Measurements from ENCODE around the gene IQGAP2. TPM values are rescaled to one million over a fixed set of nuclear protein-coding genes. Genes with fewer than 3 reads are reported as not detected.
"Not testable (repeated sequence)": the region's sequence is repeated elsewhere in the genome, so short reads cannot be mapped to it uniquely, and the experiment has no call there.

Gene IQGAP2
- total and polyA plus RNA-seq, 3 experiments from 2014 or later: 51.4 to 70.5 (median 62.5) TPM

DNA sequence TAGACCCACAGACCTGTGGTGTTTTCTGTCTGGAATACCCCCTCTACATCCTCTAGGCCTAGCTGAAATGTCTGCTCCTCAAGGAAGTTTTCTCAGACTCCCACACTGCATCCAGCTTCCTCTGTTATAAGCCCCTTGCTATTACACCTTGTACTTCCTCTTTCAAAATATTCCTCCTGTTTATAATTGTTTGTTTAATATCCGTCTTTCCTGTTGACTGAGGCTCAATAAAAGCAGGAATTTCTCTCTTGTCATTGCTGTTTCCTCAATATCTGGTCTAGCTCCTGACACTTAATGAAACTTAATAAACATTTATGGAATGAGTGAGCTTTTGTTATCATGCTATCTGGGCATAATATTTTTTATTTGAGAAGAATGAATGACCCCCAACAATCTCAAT lies 34.1 kb upstream of the IQGAP2 start:
- Histone ChIP-seq H3K9me3 (ENCODE audit: low read length) (no peaks in the 10 kb centered on the region), H3K27me3 (ENCODE audit: insufficient read depth, low read length, poor library complexity, severe bottlenecking) (no peaks in the 10 kb centered on the region), H3K4me3 (ENCODE audit: low read length) (no peak overlapping the region), H3K36me3 (ENCODE audit: insufficient read depth, low read length) (no peaks in the 10 kb centered on the region), H3K4me1 (ENCODE audit: insufficient read depth, low read length) (no peaks in the 10 kb centered on the region), H3K27ac (ENCODE audit: low read depth, low read length) (no peak overlapping the region)
- POLR2A ChIA-PET: no interaction called here
- H3K9me3 Mint-ChIP-seq: no peaks in the 10 kb centered on the region
- CTCF ChIA-PET: interaction anchor here (0.8 kb wide), 1 partner anchor 14 kb away, joined by 5 read pairs; no protein-coding TSS in a partner anchor
- no peak overlapping the region for H3K4me3 Mint-ChIP-seq
- peaks cover 0 to 3% of the 10 kb centered on the region in 2 donors for H3K27me3 Mint-ChIP-seq
- H3K27ac Mint-ChIP-seq: no peak overlapping the region
- DNase-seq: no peak
- H3K36me3 Mint-ChIP-seq: no peaks in the 10 kb centered on the region
- peaks cover 0 to 7% (median 2%) of the 10 kb centered on the region in 3 donors for H3K4me1 Mint-ChIP-seq

- not testable (repeated sequence) for H3K36me3 Mint-ChIP-seq; DNase-seq; H3K4me1 ChIP-seq (ENCODE audit: insufficient read depth, low read length); H3K4me1 Mint-ChIP-seq; H3K4me3 Mint-ChIP-seq; H3K27me3 ChIP-seq (ENCODE audit: insufficient read depth, low read length, poor library complexity, severe bottlenecking); H3K36me3 ChIP-seq (ENCODE audit: insufficient read depth, low read length); H3K27ac ChIP-seq (ENCODE audit: low read depth, low read length); H3K4me3 ChIP-seq (ENCODE audit: low read length); H3K9me3 ChIP-seq (ENCODE audit: low read length); H3K27me3 Mint-ChIP-seq; H3K9me3 Mint-ChIP-seq
- H3K27ac Mint-ChIP-seq: peak overlapping the region in 1 of 8 donors; percentile 60
- CTCF ChIA-PET: interaction anchor here (0.5 to 0.8 kb wide), 2 partner anchors 13 to 121 kb away, joined by 4 to 5 read pairs; no protein-coding TSS in a partner anchor
- POLR2A ChIA-PET: interaction anchor here (0.7 kb wide), 1 partner anchor 18 kb away, joined by 4 read pairs; no protein-coding TSS in a partner anchor
Observed at GRCh38 chr5:76369668-76370067, 33.4 kb upstream of the IQGAP2 start.

- Histone ChIP-seq H3K27me3 (ENCODE audit: insufficient read depth, low read length, poor library complexity, severe bottlenecking) (no peaks in the 10 kb centered on the region), H3K4me1 (ENCODE audit: insufficient read depth, low read length) (no peaks in the 10 kb centered on the region), H3K27ac (ENCODE audit: low read depth, low read length) (no peak overlapping the region), H3K9me3 (ENCODE audit: low read length) (no peaks in the 10 kb centered on the region), H3K36me3 (ENCODE audit: insufficient read depth, low read length) (no peaks in the 10 kb centered on the region), H3K4me3 (ENCODE audit: low read length) (no peak overlapping the region)
- H3K4me1 Mint-ChIP-seq: peaks cover 0 to 9% (median 3%) of the 10 kb centered on the region in 3 donors
- POLR2A ChIA-PET: no interaction called here
- H3K4me3 Mint-ChIP-seq: no peak overlapping the region
- no peaks in the 10 kb centered on the region for H3K9me3 Mint-ChIP-seq
- H3K27ac Mint-ChIP-seq: no peak overlapping the region
- no peak for DNase-seq
- H3K27me3 Mint-ChIP-seq: peaks cover 0 to 1% of the 10 kb centered on the region in 2 donors
- CTCF ChIA-PET: no interaction called here
- no peaks in the 10 kb centered on the region for H3K36me3 Mint-ChIP-seq
Observed at GRCh38 chr5:76371960-76372322, 31.1 kb upstream of the IQGAP2 start.

- H3K36me3 Mint-ChIP-seq: no peaks in the 10 kb centered on the region
- no peak overlapping the region for H3K4me3 ChIP-seq (ENCODE audit: low read length)
Observed at GRCh38 chr5:76372323-76373054, 30.6 kb upstream of the IQGAP2 start.

GRCh38 chr5:76376148-76376865 lies 26.8 kb upstream of the IQGAP2 start:
- Histone ChIP-seq H3K27me3 (ENCODE audit: insufficient read depth, low read length, poor library complexity, severe bottlenecking) (no peaks in the 10 kb centered on the region), H3K9me3 (ENCODE audit: low read length) (no peaks in the 10 kb centered on the region), H3K4me1 (ENCODE audit: insufficient read depth, low read length) (peaks cover 10% of the 10 kb centered on the region), H3K27ac (ENCODE audit: low read depth, low read length) (no peak overlapping the region), H3K4me3 (ENCODE audit: low read length) (no peak overlapping the region), H3K36me3 (ENCODE audit: insufficient read depth, low read length) (no peaks in the 10 kb centered on the region)
- peaks cover 31 to 34% (median 32%) of the 10 kb centered on the region in 3 donors for H3K4me1 Mint-ChIP-seq
- DNase-seq: no peak
- H3K9me3 Mint-ChIP-seq: no peaks in the 10 kb centered on the region
- peaks cover 0 to 2% (median 0%) of the 10 kb centered on the region in 3 donors for H3K36me3 Mint-ChIP-seq
- H3K27me3 Mint-ChIP-seq: peaks cover 0 to under 1% of the 10 kb centered on the region in 2 donors
- H3K27ac Mint-ChIP-seq: no peak overlapping the region
- CTCF ChIA-PET: interaction anchor here (1.3 to 1.7 kb wide), 3 partner anchors 14 to 168 kb away, joined by 3 to 6 read pairs (median 5); no protein-coding TSS in a partner anchor
- POLR2A ChIA-PET: no interaction called here
- no peak overlapping the region for H3K4me3 Mint-ChIP-seq

More at GRCh38 chr5:76372323-76373054, 30.6 kb upstream of the IQGAP2 start:
- Mint-ChIP-seq H3K9me3 (no peaks in the 10 kb centered on the region), H3K4me1 (peaks cover 0 to 9% (median 3%) of the 10 kb centered on the region in 3 donors), H3K27ac (peak overlapping the region in 1 of 8 donors; percentile 32), H3K4me3 (no peak overlapping the region), H3K27me3 (peaks cover 0 to 1% of the 10 kb centered on the region in 2 donors)
- CTCF ChIA-PET: no interaction called here
- Histone ChIP-seq H3K4me1 (ENCODE audit: insufficient read depth, low read length) (no peaks in the 10 kb centered on the region), H3K27me3 (ENCODE audit: insufficient read depth, low read length, poor library complexity, severe bottlenecking) (no peaks in the 10 kb centered on the region), H3K9me3 (ENCODE audit: low read length) (no peaks in the 10 kb centered on the region), H3K36me3 (ENCODE audit: insufficient read depth, low read length) (no peaks in the 10 kb centered on the region), H3K27ac (ENCODE audit: low read depth, low read length) (peak overlapping the region; percentile 22)
- DNase-seq: no peak
- POLR2A ChIA-PET: no interaction called here

GRCh38 chr5:76376866-76377230 lies 26.2 kb upstream of the IQGAP2 start:
- H3K4me3 ChIP-seq (ENCODE audit: low read length): no peak overlapping the region
- Mint-ChIP-seq H3K9me3 (no peaks in the 10 kb centered on the region), H3K27me3 (no peaks in the 10 kb centered on the region), H3K27ac (peak overlapping the region in 1 of 8 donors; percentile 22), H3K4me3 (no peak overlapping the region), H3K36me3 (peaks cover 0 to 2% (median 0%) of the 10 kb centered on the region in 3 donors), H3K4me1 (peaks cover 31 to 34% (median 32%) of the 10 kb centered on the region in 3 donors)
- no peak overlapping the region for H3K27ac ChIP-seq (ENCODE audit: low read depth, low read length)
- DNase-seq: no peak
- ChIA-PET POLR2A (no interaction called here), CTCF (interaction anchor here (1.3 kb wide), 1 partner anchor 39 kb away, joined by 5 read pairs; no protein-coding TSS in a partner anchor)
- H3K9me3 ChIP-seq (ENCODE audit: low read length): no peaks in the 10 kb centered on the region
- peaks cover 10% of the 10 kb centered on the region for H3K4me1 ChIP-seq (ENCODE audit: insufficient read depth, low read length)
- no peaks in the 10 kb centered on the region for H3K27me3 ChIP-seq (ENCODE audit: insufficient read depth, low read length, poor library complexity, severe bottlenecking)
- H3K36me3 ChIP-seq (ENCODE audit: insufficient read depth, low read length): no peaks in the 10 kb centered on the region

GRCh38 chr5:76378355-76378754 lies 24.7 kb upstream of the IQGAP2 start:
- Histone ChIP-seq H3K4me3 (ENCODE audit: low read length) (no peak overlapping the region), H3K4me1 (ENCODE audit: insufficient read depth, low read length) (peaks cover 15% of the 10 kb centered on the region), H3K36me3 (ENCODE audit: insufficient read depth, low read length) (no peaks in the 10 kb centered on the region), H3K9me3 (ENCODE audit: low read length) (no peaks in the 10 kb centered on the region), H3K27ac (ENCODE audit: low read depth, low read length) (no peak overlapping the region), H3K27me3 (ENCODE audit: insufficient read depth, low read length, poor library complexity, severe bottlenecking) (no peaks in the 10 kb centered on the region)
- ChIA-PET POLR2A (no interaction called here), CTCF (no interaction called here)
- Mint-ChIP-seq H3K9me3 (no peaks in the 10 kb centered on the region), H3K27me3 (no peaks in the 10 kb centered on the region), H3K4me3 (peak overlapping the region in 2 of 7 donors; percentile 0 to 76), H3K27ac (peak overlapping the region in 4 of 8 donors; percentile 9 to 68 (median 36)), H3K4me1 (peaks cover 36 to 46% (median 44%) of the 10 kb centered on the region in 3 donors), H3K36me3 (peaks cover 0 to 2% (median 0%) of the 10 kb centered on the region in 3 donors)
- no peak for DNase-seq

DNA sequence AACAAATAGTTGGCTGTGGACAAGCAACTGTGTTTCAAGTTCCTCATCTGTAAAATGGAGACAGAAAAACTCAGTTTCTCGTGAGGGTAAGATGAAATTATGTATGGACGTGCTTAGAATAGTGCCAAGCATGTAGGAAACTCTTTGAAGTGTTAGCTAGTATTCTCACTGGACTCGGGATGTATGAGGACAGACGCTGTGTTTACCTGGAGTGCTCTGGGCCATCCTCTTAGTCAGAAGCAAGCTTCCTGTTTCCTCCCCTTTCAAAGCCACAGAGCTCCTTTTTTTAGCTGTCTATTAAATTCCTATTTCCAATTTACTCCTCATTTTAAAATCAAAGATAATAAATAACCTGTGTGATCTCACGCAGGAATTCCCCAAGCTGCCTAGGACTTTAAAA lies 23.8 kb upstream of the IQGAP2 start:
- Histone ChIP-seq H3K4me1 (ENCODE audit: insufficient read depth, low read length) (peaks cover 24% of the 10 kb centered on the region), H3K4me3 (ENCODE audit: low read length) (no peak overlapping the region), H3K27me3 (ENCODE audit: insufficient read depth, low read length, poor library complexity, severe bottlenecking) (no peaks in the 10 kb centered on the region), H3K9me3 (ENCODE audit: low read length) (no peaks in the 10 kb centered on the region), H3K36me3 (ENCODE audit: insufficient read depth, low read length) (no peaks in the 10 kb centered on the region), H3K27ac (ENCODE audit: low read depth, low read length) (no peak overlapping the region)
- H3K9me3 Mint-ChIP-seq: no peaks in the 10 kb centered on the region
- H3K36me3 Mint-ChIP-seq: peaks cover 0 to 2% (median 0%) of the 10 kb centered on the region in 3 donors
- H3K4me3 Mint-ChIP-seq: peak overlapping the region in 3 of 7 donors; percentile 0 to 70 (median 45)
- POLR2A ChIA-PET: interaction anchor here (0.6 to 1.0 kb wide), 3 partner anchors 24 to 94 kb away, joined by 4 to 6 read pairs (median 4); partner anchors contain the start of gene IQGAP2
- no peak for DNase-seq
- H3K4me1 Mint-ChIP-seq: peaks cover 44 to 56% (median 54%) of the 10 kb centered on the region in 3 donors
- peak overlapping the region in 6 of 8 donors; percentile 3 to 78 (median 26) for H3K27ac Mint-ChIP-seq
- CTCF ChIA-PET: interaction anchor here (0.7 to 1.4 kb wide), 5 partner anchors 10 to 222 kb away, joined by 3 to 11 read pairs (median 3); partner anchors contain the start of gene IQGAP2
- no peaks in the 10 kb centered on the region for H3K27me3 Mint-ChIP-seq
